Stimulated activated CD8-positive, alpha-beta memory T cell treated with anti-CD3 and anti-CD28 coated beads, Interleukin-7, amount 100 ng/mL, for 48 hours (primary cell): ENCODE results near the gene HSP90AA1.
A peak's percentile ranks its signal among the peaks of the same experiment; 100 is the strongest.
"Not testable (repeated sequence)": the region's sequence is repeated elsewhere in the genome, so short reads cannot be mapped to it uniquely, and the experiment has no call there.

ENCODE experiments used
- DNase-seq, 2 donors: peaks; one replicate each; pipeline ENCODE4 v3.0.0-alpha.2; 2020; ENCODE audit warnings: low read depth in 1 of 2; ENCODE audit errors: extremely low read depth in 1 of 2

The HSP90AA1 gene

GRCh38 chr14:102074415-102074964 lies 12.4 kb downstream of the HSP90AA1 start:
- no peak for DNase-seq

GRCh38 chr14:102071283-102071998 lies 15.4 kb downstream of the HSP90AA1 start:
- no peak for DNase-seq

DNA sequence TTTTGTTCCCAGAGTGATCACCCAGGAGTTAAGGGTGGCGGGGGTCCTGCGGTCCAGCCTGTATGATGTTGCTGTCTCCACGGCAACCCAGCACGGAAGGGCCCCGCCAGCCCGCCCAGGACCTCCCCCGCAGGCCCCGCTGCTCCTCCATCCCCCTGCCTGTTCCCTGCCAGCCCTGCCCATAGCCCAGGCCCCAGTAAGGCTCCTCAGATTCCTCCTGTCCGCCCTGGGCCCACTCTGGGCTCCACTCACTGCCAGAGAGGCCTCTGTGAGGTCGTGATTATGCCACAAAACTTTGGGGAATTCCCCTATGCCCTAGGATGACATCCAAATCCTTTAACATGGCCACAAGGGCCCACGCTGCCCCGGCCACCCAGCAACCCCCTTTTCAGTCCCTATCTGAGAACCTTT lies 20.8 kb downstream of the HSP90AA1 start:
- no peak for DNase-seq

DNA sequence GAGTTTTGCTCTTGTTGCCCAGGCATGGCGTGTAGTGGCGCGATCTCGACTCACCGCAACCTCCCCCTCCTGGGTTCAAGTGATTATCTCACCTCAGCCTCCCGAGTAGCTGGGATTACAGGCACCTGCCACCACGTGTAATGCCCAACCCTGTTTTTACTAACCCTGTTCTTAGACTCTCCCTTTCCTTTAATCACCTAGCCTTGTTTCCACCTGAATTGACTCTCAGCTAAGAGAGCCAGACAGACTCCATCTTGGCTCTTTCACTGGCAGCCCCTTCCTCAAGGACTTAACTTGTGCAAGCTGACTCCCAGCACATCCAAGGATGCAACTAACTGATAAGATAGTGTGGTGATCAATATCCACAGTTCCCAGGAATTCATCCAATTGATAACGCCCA lies 22.3 kb downstream of the HSP90AA1 start:
- DNase-seq: not testable (repeated sequence)

DNA sequence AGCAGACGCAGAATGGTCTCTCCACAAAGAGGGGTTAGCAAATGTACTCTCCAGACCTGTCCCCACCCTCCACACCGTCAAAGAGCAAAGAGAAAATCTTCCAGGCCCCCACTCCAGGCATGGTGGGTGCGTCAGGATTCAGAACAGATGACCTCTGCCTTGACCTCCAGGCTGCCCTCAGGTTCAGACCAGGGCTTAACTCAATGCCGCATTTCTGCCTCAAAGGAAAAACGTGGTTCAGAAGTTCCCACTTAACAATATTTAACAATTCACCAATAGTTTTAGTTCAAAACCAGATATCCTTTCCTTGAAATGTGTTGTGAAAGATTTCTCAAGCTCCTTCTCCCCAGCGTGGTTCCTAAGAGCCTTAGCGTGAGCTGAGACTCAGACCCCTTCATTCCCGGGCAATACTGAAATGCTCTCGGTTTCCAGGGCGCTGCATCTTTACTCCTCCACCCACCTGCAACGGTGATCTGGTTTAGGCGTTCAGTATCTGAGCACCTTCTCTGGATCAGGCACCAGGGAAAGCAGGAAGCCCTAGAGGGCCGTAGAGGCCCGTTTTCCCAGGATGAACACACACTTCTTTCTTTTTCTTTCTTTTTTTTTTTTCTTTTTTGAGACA lies 22.9 kb downstream of the HSP90AA1 start:
- no peak for DNase-seq

DNA sequence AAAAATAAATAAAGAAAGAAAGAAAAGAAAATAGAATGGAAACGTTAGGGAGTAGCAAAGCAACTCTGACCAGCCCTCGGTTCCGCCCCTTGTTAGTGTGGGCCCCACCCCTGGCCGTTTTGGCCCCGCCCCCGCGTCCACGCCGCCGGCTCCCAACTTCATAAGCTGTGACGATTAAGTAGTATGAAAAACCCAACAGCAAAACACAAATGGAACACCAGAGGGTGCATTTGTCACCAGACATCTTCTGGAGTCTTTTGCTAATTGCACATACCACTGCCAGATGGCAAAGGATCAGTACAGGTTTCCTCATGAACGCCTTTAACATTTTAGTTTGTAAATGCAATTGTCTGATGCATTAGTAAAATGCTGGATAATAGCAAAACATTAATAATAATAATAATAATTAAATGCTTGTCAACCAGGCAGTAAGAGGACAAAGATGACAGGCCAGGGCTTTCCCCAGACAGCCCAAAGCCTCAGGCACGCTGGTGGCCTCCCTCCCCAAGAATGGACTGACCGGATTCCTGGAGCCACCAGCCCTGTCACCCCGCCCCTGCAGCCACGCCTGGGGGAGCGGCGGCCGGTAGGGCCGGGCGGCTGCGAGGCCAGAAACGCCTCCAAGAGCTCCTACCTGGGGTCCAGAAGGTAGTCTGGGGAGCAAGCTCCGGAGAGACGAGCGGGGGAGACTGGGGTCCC lies 23.6 kb downstream of the HSP90AA1 start:
- DNase-seq: peak; percentile 47 to 55

DNA sequence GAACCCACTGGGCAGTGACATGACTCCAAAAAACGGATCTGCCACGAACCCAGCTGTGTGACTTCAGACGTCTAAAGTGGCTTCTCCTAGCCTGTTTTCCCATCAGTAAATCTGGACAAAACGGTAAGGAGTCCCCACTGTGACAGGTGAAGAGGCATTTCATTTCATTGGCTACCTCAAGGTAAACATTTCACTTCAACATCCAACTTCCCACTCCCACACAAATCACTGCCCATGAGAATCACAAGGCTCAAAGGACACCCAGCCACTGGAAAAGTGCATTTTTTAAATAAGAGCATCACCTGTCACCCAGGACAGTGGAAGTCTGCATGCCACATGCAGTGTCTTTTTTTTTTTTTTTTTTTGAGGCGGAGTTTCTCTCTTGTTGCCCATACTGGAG lies 27.9 kb downstream of the HSP90AA1 start:
- no peak for DNase-seq

DNA sequence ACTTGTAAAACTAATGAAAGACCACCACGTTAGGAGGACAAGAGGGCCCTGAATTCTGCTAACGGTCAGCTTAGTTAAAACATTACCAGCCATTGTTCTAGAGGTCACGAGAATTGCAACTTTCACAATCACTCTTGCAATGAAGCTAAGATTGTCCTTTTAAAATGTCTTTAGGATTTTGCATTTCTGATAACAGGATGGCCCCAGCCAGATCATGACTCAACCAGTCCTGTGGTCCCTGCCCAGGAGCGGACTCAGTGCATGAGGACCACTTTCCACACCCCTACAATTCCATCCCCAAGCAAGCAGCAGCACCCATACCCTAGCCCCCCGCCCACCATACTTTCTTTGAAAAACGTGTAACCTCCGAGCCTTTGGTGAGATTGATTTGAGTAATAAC lies 28.7 kb downstream of the HSP90AA1 start:
- no peak for DNase-seq

GRCh38 chr14:102057480-102058114 lies 29.2 kb downstream of the HSP90AA1 start:
- no peak for DNase-seq

DNA sequence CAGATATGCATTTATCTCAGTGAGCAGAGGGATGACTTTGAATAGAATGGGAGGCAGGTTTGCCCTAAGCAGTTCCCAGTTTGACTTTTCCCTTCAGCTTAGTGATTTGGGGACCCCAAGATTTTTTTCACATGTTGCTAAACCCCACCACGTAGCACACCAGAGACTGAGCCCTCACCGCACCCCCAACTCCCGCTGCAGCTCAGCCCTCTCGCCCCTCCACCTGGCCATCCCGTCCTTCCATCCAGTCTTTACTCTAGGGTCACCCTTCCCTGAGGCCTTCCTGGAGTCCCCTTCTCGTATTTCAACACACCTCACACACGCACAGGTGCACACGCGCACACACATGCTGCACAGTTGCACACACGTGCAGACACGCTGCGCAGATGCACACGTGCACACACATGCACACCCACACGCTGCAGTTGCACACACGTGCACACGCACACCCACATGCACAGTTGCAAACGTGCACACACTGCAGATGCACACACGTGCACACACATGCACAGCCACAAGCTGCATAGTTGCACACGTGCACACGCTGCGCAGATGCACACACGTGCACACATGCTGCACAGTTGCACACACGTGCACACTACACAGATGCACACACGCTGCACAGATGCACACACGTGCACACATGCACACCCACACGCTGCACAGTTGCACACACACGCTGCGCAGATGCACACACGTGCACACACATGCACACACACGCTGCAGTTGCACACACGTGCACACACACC lies 30.0 kb downstream of the HSP90AA1 start:
- DNase-seq: no peak

GRCh38 chr14:102055181-102055901 lies 31.5 kb downstream of the HSP90AA1 start:
- DNase-seq: no peak

DNA sequence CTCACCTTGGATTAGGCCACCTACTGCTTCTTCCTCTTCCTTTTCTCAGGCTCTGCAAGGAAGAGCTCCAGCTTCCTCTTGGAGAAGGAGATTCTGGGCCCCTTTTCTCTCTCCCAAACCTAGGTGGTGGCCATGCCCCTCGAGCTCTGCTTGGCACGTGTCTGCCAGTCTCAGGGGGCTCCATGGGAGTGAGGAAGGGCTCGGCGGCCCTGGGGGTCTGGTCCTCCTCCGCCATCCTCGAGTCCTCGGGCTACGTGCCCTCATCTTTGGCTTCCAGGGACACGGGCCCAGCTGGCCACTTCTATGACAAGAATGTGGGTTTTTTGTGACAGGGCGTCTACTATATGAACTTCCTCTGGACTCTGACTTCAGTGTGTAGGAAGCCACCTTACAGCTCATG lies 34.3 kb downstream of the HSP90AA1 start:
- DNase-seq: no peak

- DNase-seq: no peak
Observed at GRCh38 chr14:102050625-102051024, 36.2 kb downstream of the HSP90AA1 start.

DNA sequence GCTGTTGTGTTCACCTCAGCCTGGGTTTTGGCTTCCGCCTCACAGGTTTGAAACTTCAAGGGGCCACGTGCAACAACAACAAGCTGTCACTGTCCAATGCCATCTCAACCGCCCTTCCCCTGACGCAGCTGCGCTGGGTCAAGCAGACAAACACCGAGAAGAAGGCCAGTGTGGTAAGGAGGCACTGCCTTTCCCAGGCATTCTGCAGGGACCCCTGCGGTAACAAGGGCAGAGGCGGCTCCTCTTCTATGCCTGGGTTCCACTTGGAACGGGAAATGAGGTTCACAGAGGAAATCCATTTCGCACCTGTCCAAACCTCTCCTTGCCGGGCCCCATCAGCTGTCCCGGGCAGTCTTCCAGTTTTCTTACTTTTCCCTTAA lies 36.8 kb downstream of the HSP90AA1 start:
- no peak for DNase-seq

GRCh38 chr14:102049258-102050025 lies 37.4 kb downstream of the HSP90AA1 start:
- DNase-seq: no peak

GRCh38 chr14:102047808-102048540 lies 38.9 kb downstream of the HSP90AA1 start:
- DNase-seq: no peak

DNA sequence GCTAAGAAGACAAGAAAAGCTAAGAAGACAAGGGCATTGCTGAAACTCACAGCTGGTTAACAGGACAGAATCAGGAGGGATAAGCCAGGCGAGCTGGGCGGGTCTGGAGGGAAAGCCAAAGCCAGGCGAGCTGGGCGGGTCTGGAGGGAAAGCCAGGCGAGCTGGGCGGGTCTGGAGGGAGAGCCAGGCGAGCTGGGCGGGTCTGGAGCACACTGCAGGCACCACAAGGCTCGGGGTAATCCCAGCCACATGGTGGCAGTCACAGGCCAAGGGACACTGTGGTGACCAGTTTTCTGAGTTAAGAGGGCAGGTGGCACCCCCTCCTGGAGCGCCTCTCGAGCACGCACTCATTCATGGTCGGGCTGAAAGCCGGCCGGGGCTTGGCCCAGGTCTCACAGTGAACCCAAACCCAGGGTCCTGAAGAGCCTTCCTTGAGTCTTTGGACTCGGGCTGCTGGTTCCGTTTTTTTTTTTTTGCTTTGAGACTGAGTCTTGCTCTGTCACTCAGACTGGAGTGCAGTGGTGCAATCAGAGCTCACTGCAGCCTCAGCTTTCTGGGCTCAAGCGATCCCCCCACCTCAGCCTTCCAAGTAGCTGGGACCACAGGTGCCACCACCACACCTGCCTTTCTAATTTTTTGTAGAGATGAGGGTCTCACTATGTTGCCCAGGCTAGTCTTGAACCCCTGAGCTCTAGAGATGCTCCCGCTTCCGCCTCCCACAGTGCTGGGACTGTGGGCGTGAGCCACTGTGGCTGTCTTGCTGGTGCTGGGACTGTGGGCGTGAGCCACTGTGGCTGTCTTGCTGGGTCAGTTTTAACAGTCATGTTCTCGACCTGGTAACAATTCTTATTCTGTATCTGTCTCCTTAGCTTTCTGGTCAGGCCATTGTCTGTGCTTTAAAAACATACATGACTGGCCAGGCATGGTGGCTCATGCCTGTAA lies 40.2 kb downstream of the HSP90AA1 start:
- peak in 1 of 2 donors; percentile 6 for DNase-seq
